MCF 10A (cell line): Measurements from ENCODE around the gene TCL1A. TPM values are rescaled to one million over a fixed set of nuclear protein-coding genes. Genes with fewer than 3 reads are reported as not detected.

Experiments
- BruUV-seq: library from RNA; stranded (reverse); fragments of 400-500 nt; replicated peaks from 2 replicates; lab custom pipeline; 2021; lab: Mats Ljungman, UMichigan
- CTCF ChIA-PET: fragments of 300-600 bp; sonication (Branson Sonifier 250); formaldehyde crosslinking; extraction: SDS; loops from one replicate; lab custom pipeline; 2021; ENCODE audit warnings: antibody characterized with exemption, inconsistent platforms; lab: Yijun Ruan, JAX
- POLR2A ChIA-PET: fragments of 300-600, 350-650 bp; sonication (Branson Sonifier 250); formaldehyde crosslinking; extraction: SDS; loops from one replicate; lab custom pipeline; 2020; ENCODE audit warnings: antibody characterized with exemption, inconsistent platforms; lab: Yijun Ruan, JAX
- DNase-seq: peaks from one replicate; pipeline ENCODE4 v3.0.0-alpha.2; 2018; ENCODE audit not compliant: unreplicated experiment
- H3K27ac Mint-ChIP-seq: one replicate; pipeline ENCODE4 v1.8.0; 2022; ENCODE audit warnings: mild to moderate bottlenecking, low read depth, mixed read lengths; ENCODE audit not compliant: unreplicated experiment
- H3K27me3 Mint-ChIP-seq: one replicate; pipeline ENCODE4 v1.8.0; 2022; ENCODE audit warnings: mixed read lengths; ENCODE audit not compliant: insufficient read depth, unreplicated experiment
- H3K36me3 Mint-ChIP-seq: one replicate; pipeline ENCODE4 v1.8.0; 2022; ENCODE audit warnings: mild to moderate bottlenecking, moderate library complexity, mixed read lengths; ENCODE audit not compliant: insufficient read depth, unreplicated experiment
- H3K4me1 Mint-ChIP-seq: one replicate; pipeline ENCODE4 v1.8.0; 2022; ENCODE audit warnings: mixed read lengths; ENCODE audit not compliant: insufficient read depth, unreplicated experiment
- H3K4me3 Mint-ChIP-seq: one replicate; pipeline ENCODE4 v1.8.0; 2022; ENCODE audit warnings: mild to moderate bottlenecking, moderate library complexity, mixed read lengths; ENCODE audit not compliant: unreplicated experiment
- H3K9me3 Mint-ChIP-seq: one replicate; pipeline ENCODE4 v1.8.0; 2022; ENCODE audit warnings: mixed read lengths; ENCODE audit not compliant: unreplicated experiment
- CTCF ChIP-seq: fragments of 200-600 bp; IDR thresholded peaks from one replicate; pipeline ENCODE4 v1.8.0; 2022; ENCODE audit warnings: antibody characterized with exemption, mild to moderate bottlenecking; ENCODE audit not compliant: unreplicated experiment
- intact Hi-C: fragments of 100-400 bp; cut with micrococcal nuclease; formaldehyde crosslinking; loops from 2 replicates; pipeline ENCODE4 v1.14.1; 2022
- total RNA-seq: library from RNA; stranded (reverse); gene quantifications from 2 replicates; pipeline ENCODE4 v1.2.3, GENCODE V29; 2022

TCL1A gene
- total RNA-seq, 1 experiment from 2014 or later = not detected

GRCh38 chr14:95707327-95707726, 6.6 kb downstream of the TCL1A start:
- intact Hi-C loops = no loop called here
- CTCF ChIA-PET = no interaction called here
- no TSS peak for BruUV-seq
- Mint-ChIP-seq H3K27me3 (peaks cover 83% of the 10 kb centered on the region), H3K36me3 (no peaks in the 10 kb centered on the region), H3K9me3 (no peaks in the 10 kb centered on the region), H3K4me3 (no peak overlapping the region), H3K27ac (no peak overlapping the region), H3K4me1 (no peaks in the 10 kb centered on the region)
- POLR2A ChIA-PET = no interaction called here
- no peak for TF ChIP-seq CTCF
- no peak for DNase-seq

GRCh38 chr14:95705518-95705917, 8.4 kb downstream of the TCL1A start:
- ChIA-PET CTCF (no interaction called here), POLR2A (no interaction called here)
- H3K27ac Mint-ChIP-seq = no peak overlapping the region
- no peak overlapping the region for H3K4me3 Mint-ChIP-seq
- H3K4me1 Mint-ChIP-seq = peaks cover 6% of the 10 kb centered on the region
- H3K36me3 Mint-ChIP-seq = no peaks in the 10 kb centered on the region
- no TSS peak for BruUV-seq
- DNase-seq = no peak
- H3K27me3 Mint-ChIP-seq = peaks cover 83% of the 10 kb centered on the region
- no peak for TF ChIP-seq CTCF
- no peaks in the 10 kb centered on the region for H3K9me3 Mint-ChIP-seq
- intact Hi-C loops = no loop called here

- no peak for TF ChIP-seq CTCF
- ChIA-PET CTCF (no interaction called here), POLR2A (no interaction called here)
- H3K27ac Mint-ChIP-seq = no peak overlapping the region
- intact Hi-C loops = no loop called here
- peaks cover 66% of the 10 kb centered on the region for H3K27me3 Mint-ChIP-seq
- peaks cover 6% of the 10 kb centered on the region for H3K4me1 Mint-ChIP-seq
- H3K36me3 Mint-ChIP-seq = no peaks in the 10 kb centered on the region
- H3K4me3 Mint-ChIP-seq = no peak overlapping the region
- BruUV-seq = no TSS peak
- no peaks in the 10 kb centered on the region for H3K9me3 Mint-ChIP-seq
- DNase-seq = no peak
Observed at GRCh38 chr14:95703805-95704204, 10.1 kb downstream of the TCL1A start.

- ChIA-PET CTCF (no interaction called here), POLR2A (no interaction called here)
- peaks cover 63% of the 10 kb centered on the region for H3K27me3 Mint-ChIP-seq
- intact Hi-C loops = no loop called here
- no peaks in the 10 kb centered on the region for H3K36me3 Mint-ChIP-seq
- no peak overlapping the region for H3K27ac Mint-ChIP-seq
- no peak overlapping the region for H3K4me3 Mint-ChIP-seq
- no peak for DNase-seq
- BruUV-seq = no TSS peak
- no peaks in the 10 kb centered on the region for H3K9me3 Mint-ChIP-seq
- H3K4me1 Mint-ChIP-seq = peaks cover 8% of the 10 kb centered on the region
- TF ChIP-seq CTCF = no peak
Observed at GRCh38 chr14:95703341-95703740, 10.6 kb downstream of the TCL1A start.
